ENCODE results near the gene ANKIB1.

ANKIB1 gene

GRCh38 chr7:92266415-92267241 lies 20.9 kb downstream of the ANKIB1 start:
- Histone ChIP-seq H3K4me3 (ENCODE audit: low read depth, low read length) (no peak overlapping the region), H3K79me2 (ENCODE audit: control insufficient read depth, insufficient read depth, low read length, unreplicated experiment) (peaks cover 64% of the 10 kb centered on the region), H3K36me3 (ENCODE audit: insufficient read depth, low read length) (peaks cover 17% of the 10 kb centered on the region), H2AFZ (ENCODE audit: low read length, unreplicated experiment) (no peak overlapping the region), H3K27ac (ENCODE audit: low read depth, low read length) (no peak overlapping the region), H3K4me1 (ENCODE audit: control insufficient read depth, insufficient read depth, low read length, unreplicated experiment) (no peaks in the 10 kb centered on the region), H3K27me3 (ENCODE audit: insufficient read depth, low read length) (no peaks in the 10 kb centered on the region)

- H3K4me1 ChIP-seq (ENCODE audit: control insufficient read depth, insufficient read depth, low read length, unreplicated experiment), result no peaks in the 10 kb centered on the region
- H2AFZ ChIP-seq (ENCODE audit: low read length, unreplicated experiment), result no peak overlapping the region
- peaks cover 55% of the 10 kb centered on the region for H3K79me2 ChIP-seq (ENCODE audit: control insufficient read depth, insufficient read depth, low read length, unreplicated experiment)
- H3K4me3 ChIP-seq (ENCODE audit: low read depth, low read length), result no peak overlapping the region
- peaks cover 1% of the 10 kb centered on the region for H3K36me3 ChIP-seq (ENCODE audit: insufficient read depth, low read length)
- H3K27me3 ChIP-seq (ENCODE audit: insufficient read depth, low read length), result no peaks in the 10 kb centered on the region
- H3K27ac ChIP-seq (ENCODE audit: low read depth, low read length), result no peak overlapping the region
These were observed 23.1 kb downstream of the ANKIB1 start for GRCh38 chr7:92268921-92269320.

DNA sequence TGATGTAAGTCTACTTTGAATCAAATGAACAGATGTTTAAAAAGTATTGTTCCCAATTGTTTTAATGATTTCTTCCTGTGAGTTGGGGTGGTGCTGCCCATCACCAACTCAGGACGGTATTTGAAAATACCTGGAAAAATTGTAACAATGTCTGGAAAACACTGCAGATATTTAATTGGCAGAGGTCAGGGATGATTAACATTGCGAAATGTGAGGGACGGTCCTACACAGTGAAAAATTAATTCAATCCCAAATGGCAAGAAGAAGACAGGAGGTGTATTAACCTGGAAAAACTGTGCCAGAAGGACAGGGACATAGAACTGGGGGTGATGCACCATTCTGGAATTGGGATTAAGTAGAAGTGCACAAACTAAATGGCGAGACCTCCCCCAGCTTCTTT lies 29.6 kb downstream of the ANKIB1 start:
- Histone ChIP-seq H3K79me2 (ENCODE audit: control insufficient read depth, insufficient read depth, low read length, unreplicated experiment) (peaks cover 70% of the 10 kb centered on the region), H3K27ac (ENCODE audit: low read depth, low read length) (no peak overlapping the region), H2AFZ (ENCODE audit: low read length, unreplicated experiment) (no peak overlapping the region), H3K4me3 (ENCODE audit: low read depth, low read length) (no peak overlapping the region), H3K27me3 (ENCODE audit: insufficient read depth, low read length) (no peaks in the 10 kb centered on the region), H3K4me1 (ENCODE audit: control insufficient read depth, insufficient read depth, low read length, unreplicated experiment) (peaks cover 4% of the 10 kb centered on the region), H3K36me3 (ENCODE audit: insufficient read depth, low read length) (peaks cover 7% of the 10 kb centered on the region; the same call in 1 of the 2 replicates)

- Histone ChIP-seq H3K27ac (ENCODE audit: low read depth, low read length) (no peak overlapping the region), H2AFZ (ENCODE audit: low read length, unreplicated experiment) (no peak overlapping the region), H3K36me3 (ENCODE audit: insufficient read depth, low read length) (peaks cover 12% of the 10 kb centered on the region; the same call in 1 of the 2 replicates), H3K4me3 (ENCODE audit: low read depth, low read length) (no peak overlapping the region), H3K4me1 (ENCODE audit: control insufficient read depth, insufficient read depth, low read length, unreplicated experiment) (peaks cover 4% of the 10 kb centered on the region), H3K79me2 (ENCODE audit: control insufficient read depth, insufficient read depth, low read length, unreplicated experiment) (peaks cover 73% of the 10 kb centered on the region), H3K27me3 (ENCODE audit: insufficient read depth, low read length) (no peaks in the 10 kb centered on the region)
These were observed 30.7 kb downstream of the ANKIB1 start for GRCh38 chr7:92276460-92276864.

- Histone ChIP-seq H3K36me3 (ENCODE audit: insufficient read depth, low read length) (peaks cover 12% of the 10 kb centered on the region; the same call in 1 of the 2 replicates), H3K4me1 (ENCODE audit: control insufficient read depth, insufficient read depth, low read length, unreplicated experiment) (peaks cover 4% of the 10 kb centered on the region), H3K4me3 (ENCODE audit: low read depth, low read length) (no peak overlapping the region), H3K27me3 (ENCODE audit: insufficient read depth, low read length) (no peaks in the 10 kb centered on the region), H3K27ac (ENCODE audit: low read depth, low read length) (no peak overlapping the region), H3K79me2 (ENCODE audit: control insufficient read depth, insufficient read depth, low read length, unreplicated experiment) (peaks cover 69% of the 10 kb centered on the region), H2AFZ (ENCODE audit: low read length, unreplicated experiment) (no peak overlapping the region)
These were observed 33.7 kb downstream of the ANKIB1 start for GRCh38 chr7:92279396-92280031.

DNA sequence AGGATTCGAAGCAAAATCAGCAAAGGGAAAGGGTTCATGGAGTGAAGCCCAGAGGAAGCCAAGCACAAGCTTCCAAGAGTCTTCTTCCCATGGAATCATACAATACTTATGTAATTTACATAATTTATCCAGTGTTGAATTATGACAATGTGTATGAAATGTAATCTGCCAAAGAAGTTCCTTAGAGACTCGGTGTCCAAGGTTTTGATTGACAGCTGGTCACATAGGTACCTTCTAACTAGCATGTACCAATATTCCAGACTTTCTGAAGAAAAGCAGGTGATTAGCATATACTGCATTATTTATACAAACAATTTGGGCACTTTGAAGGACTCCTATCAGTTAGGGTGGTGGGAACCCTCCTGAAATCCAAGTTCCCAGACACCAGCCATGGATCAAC lies 35.3 kb downstream of the ANKIB1 start:
- peaks cover 12% of the 10 kb centered on the region; the same call in 1 of the 2 replicates for H3K36me3 ChIP-seq (ENCODE audit: insufficient read depth, low read length)
- H3K4me1 ChIP-seq (ENCODE audit: control insufficient read depth, insufficient read depth, low read length, unreplicated experiment), result peaks cover 4% of the 10 kb centered on the region

DNA sequence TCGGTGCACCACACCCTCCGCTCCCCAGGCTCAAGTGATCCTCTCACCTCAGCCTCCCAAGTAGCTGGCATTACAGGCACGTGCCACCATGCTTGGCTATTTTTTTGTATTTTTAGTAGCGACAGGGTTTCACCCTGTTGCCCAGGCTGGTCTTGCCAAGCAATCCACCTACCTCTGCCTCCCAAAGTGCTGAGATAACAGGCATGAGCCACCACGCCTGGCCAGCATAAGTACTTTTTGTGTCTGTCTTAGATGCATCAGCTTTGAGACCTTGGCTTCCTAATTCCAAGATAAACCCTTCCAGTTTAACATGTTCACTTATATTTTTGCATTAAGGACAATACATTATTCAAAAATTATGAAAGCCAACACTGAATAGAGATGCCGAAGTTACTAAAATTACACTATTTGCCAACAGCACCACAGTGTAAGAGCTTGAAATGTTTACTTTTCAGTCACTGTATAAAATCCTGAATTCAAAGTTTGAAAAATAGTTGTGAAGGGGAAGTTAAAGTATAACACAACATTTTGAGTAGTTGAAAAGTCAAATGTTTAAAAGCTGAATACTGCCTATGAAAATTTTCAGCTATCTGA lies 36.5 kb downstream of the ANKIB1 start:
- Histone ChIP-seq H3K4me1 (ENCODE audit: control insufficient read depth, insufficient read depth, low read length, unreplicated experiment) (no peaks in the 10 kb centered on the region), H3K36me3 (ENCODE audit: insufficient read depth, low read length) (peaks cover 5% of the 10 kb centered on the region; the same call in 1 of the 2 replicates), H3K79me2 (ENCODE audit: control insufficient read depth, insufficient read depth, low read length, unreplicated experiment) (peaks cover 62% of the 10 kb centered on the region), H3K27ac (ENCODE audit: low read depth, low read length) (no peak overlapping the region), H3K27me3 (ENCODE audit: insufficient read depth, low read length) (no peaks in the 10 kb centered on the region), H2AFZ (ENCODE audit: low read length, unreplicated experiment) (no peak overlapping the region), H3K4me3 (ENCODE audit: low read depth, low read length) (no peak overlapping the region)

More for the DNA sequence above, 35.3 kb downstream of the ANKIB1 start:
- H3K27ac ChIP-seq (ENCODE audit: low read depth, low read length), result no peak overlapping the region
- H3K27me3 ChIP-seq (ENCODE audit: insufficient read depth, low read length), result no peaks in the 10 kb centered on the region
- peaks cover 64% of the 10 kb centered on the region for H3K79me2 ChIP-seq (ENCODE audit: control insufficient read depth, insufficient read depth, low read length, unreplicated experiment)
- no peak overlapping the region for H3K4me3 ChIP-seq (ENCODE audit: low read depth, low read length)
- H2AFZ ChIP-seq (ENCODE audit: low read length, unreplicated experiment), result no peak overlapping the region

- peaks cover 60% of the 10 kb centered on the region for H3K79me2 ChIP-seq (ENCODE audit: control insufficient read depth, insufficient read depth, low read length, unreplicated experiment)
- no peak overlapping the region for H3K4me3 ChIP-seq (ENCODE audit: low read depth, low read length)
- H3K27me3 ChIP-seq (ENCODE audit: insufficient read depth, low read length), result no peaks in the 10 kb centered on the region
- no peaks in the 10 kb centered on the region for H3K4me1 ChIP-seq (ENCODE audit: control insufficient read depth, insufficient read depth, low read length, unreplicated experiment)
- H3K36me3 ChIP-seq (ENCODE audit: insufficient read depth, low read length), result peaks cover 5% of the 10 kb centered on the region; the same call in 1 of the 2 replicates
- H3K27ac ChIP-seq (ENCODE audit: low read depth, low read length), result no peak overlapping the region
- no peak overlapping the region for H2AFZ ChIP-seq (ENCODE audit: low read length, unreplicated experiment)
These were observed 37.2 kb downstream of the ANKIB1 start for GRCh38 chr7:92282930-92283329.

GRCh38 chr7:92289321-92289720 lies 43.5 kb downstream of the ANKIB1 start:
- peaks cover 11% of the 10 kb centered on the region for H3K4me1 ChIP-seq (ENCODE audit: control insufficient read depth, insufficient read depth, low read length, unreplicated experiment)
- H3K4me3 ChIP-seq (ENCODE audit: low read depth, low read length), result no peak overlapping the region
- no peak overlapping the region for H3K27ac ChIP-seq (ENCODE audit: low read depth, low read length)
- peaks cover 66% of the 10 kb centered on the region for H3K79me2 ChIP-seq (ENCODE audit: control insufficient read depth, insufficient read depth, low read length, unreplicated experiment)
- 0 out of 2 replicates have a peak, but pooled peaks cover 3% of the 10 kb centered on the region for H3K36me3 ChIP-seq (ENCODE audit: insufficient read depth, low read length)
- no peaks in the 10 kb centered on the region for H3K27me3 ChIP-seq (ENCODE audit: insufficient read depth, low read length)
- no peak overlapping the region for H2AFZ ChIP-seq (ENCODE audit: low read length, unreplicated experiment)

- H3K27ac ChIP-seq (ENCODE audit: low read depth, low read length), result no peak overlapping the region
- peaks cover 9% of the 10 kb centered on the region; the same call in 1 of the 2 replicates for H3K36me3 ChIP-seq (ENCODE audit: insufficient read depth, low read length)
- H3K79me2 ChIP-seq (ENCODE audit: control insufficient read depth, insufficient read depth, low read length, unreplicated experiment), result peaks cover 47% of the 10 kb centered on the region
- peaks cover 15% of the 10 kb centered on the region for H3K4me1 ChIP-seq (ENCODE audit: control insufficient read depth, insufficient read depth, low read length, unreplicated experiment)
- H2AFZ ChIP-seq (ENCODE audit: low read length, unreplicated experiment), result no peak overlapping the region
- no peaks in the 10 kb centered on the region for H3K27me3 ChIP-seq (ENCODE audit: insufficient read depth, low read length)
- 0 out of 2 replicates have a peak overlapping the region, but pooled peaks have one; percentile 68 for H3K4me3 ChIP-seq (ENCODE audit: low read depth, low read length)
These were observed 47.2 kb downstream of the ANKIB1 start for GRCh38 chr7:92292981-92293380.

Measured in ACC112 (cell line).